IPS-15b (cell line): ENCODE results near the gene TCF7L2.

Experiments used
- H3K27me3 ChIP-seq: one replicate; pipeline ENCODE4 v1.6.1; 2013; ENCODE audit warnings: low read length; ENCODE audit not compliant: control insufficient read depth, insufficient read depth
- H3K36me3 ChIP-seq: one replicate; pipeline ENCODE4 v1.6.1; 2013; ENCODE audit warnings: low read length; ENCODE audit not compliant: control insufficient read depth, insufficient read depth
- H3K4me1 ChIP-seq: one replicate; pipeline ENCODE4 v1.6.1; 2013; ENCODE audit warnings: mild to moderate bottlenecking, low read length; ENCODE audit not compliant: control insufficient read depth, insufficient read depth
- H3K4me3 ChIP-seq: one replicate; pipeline ENCODE4 v1.5.1; 2013; ENCODE audit warnings: low read depth, low read length
- H3K9ac ChIP-seq: one replicate; pipeline ENCODE4 v1.6.1; 2013; ENCODE audit warnings: low read depth, mild to moderate bottlenecking, low read length
- H3K9me3 ChIP-seq: one replicate; pipeline ENCODE4 v1.6.1; 2013; ENCODE audit warnings: mild to moderate bottlenecking, low read length; ENCODE audit not compliant: control insufficient read depth, insufficient read depth

The TCF7L2 gene

DNA sequence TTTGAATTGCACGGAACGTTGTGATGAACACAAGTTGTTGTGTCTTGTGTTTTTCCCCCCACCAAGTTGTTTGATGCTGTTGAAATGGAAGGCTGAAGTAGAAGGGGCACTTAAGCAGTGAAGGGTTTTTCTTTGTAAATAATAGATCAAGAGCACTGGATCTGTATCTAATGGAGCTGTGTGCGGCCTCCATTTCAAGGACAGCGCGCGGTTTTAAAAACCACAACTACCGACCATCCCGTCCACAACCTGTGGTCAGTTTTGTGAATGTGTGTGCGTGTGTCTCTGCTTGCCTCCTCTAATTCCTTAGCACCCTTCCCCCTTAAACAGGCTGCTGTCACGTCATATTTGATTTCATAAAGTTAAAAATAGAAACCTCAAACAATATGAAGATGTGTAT, 165.5 kb downstream of the TCF7L2 start:
- H3K4me3 ChIP-seq = no peak overlapping the region
- H3K36me3 ChIP-seq = no peaks in the 10 kb centered on the region
- H3K9me3 ChIP-seq = no peaks in the 10 kb centered on the region
- H3K4me1 ChIP-seq = peaks cover 9% of the 10 kb centered on the region
- no peak overlapping the region for H3K9ac ChIP-seq
- H3K27me3 ChIP-seq = no peaks in the 10 kb centered on the region

GRCh38 chr10:113118882-113119281, 168.8 kb downstream of the TCF7L2 start:
- no peak overlapping the region for H3K4me3 ChIP-seq
- H3K36me3 ChIP-seq = no peaks in the 10 kb centered on the region
- no peak overlapping the region for H3K9ac ChIP-seq
- peaks cover 23% of the 10 kb centered on the region for H3K4me1 ChIP-seq
- H3K9me3 ChIP-seq = no peaks in the 10 kb centered on the region
- no peaks in the 10 kb centered on the region for H3K27me3 ChIP-seq

DNA sequence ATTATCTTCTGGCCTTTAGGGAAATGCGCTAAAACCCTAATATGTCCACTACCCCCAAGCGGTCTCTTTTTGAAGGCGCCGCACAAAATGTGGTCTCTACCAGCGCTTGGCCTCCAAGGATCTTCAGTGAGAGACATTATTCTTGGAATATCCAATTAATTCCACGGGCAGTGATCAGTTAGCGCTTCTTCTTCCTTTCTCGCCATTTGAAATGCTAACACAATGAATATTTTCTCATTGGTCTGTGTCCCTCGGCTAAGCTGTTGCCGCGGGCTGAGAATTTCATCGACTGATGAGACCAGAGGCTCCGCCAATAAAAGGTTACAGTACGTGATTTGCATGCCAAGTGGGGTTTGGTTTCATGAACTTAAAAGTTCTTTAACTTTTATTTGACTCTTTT, 169.8 kb downstream of the TCF7L2 start:
- H3K9me3 ChIP-seq = no peaks in the 10 kb centered on the region
- H3K36me3 ChIP-seq = no peaks in the 10 kb centered on the region
- no peak overlapping the region for H3K4me3 ChIP-seq
- no peaks in the 10 kb centered on the region for H3K27me3 ChIP-seq
- peaks cover 24% of the 10 kb centered on the region for H3K4me1 ChIP-seq
- H3K9ac ChIP-seq = no peak overlapping the region

- no peak overlapping the region for H3K4me3 ChIP-seq
- no peaks in the 10 kb centered on the region for H3K36me3 ChIP-seq
- H3K9me3 ChIP-seq = no peaks in the 10 kb centered on the region
- no peak overlapping the region for H3K9ac ChIP-seq
- H3K27me3 ChIP-seq = no peaks in the 10 kb centered on the region
- peaks cover 28% of the 10 kb centered on the region for H3K4me1 ChIP-seq
Observed at GRCh38 chr10:113121153-113121552, 171.1 kb downstream of the TCF7L2 start.

DNA sequence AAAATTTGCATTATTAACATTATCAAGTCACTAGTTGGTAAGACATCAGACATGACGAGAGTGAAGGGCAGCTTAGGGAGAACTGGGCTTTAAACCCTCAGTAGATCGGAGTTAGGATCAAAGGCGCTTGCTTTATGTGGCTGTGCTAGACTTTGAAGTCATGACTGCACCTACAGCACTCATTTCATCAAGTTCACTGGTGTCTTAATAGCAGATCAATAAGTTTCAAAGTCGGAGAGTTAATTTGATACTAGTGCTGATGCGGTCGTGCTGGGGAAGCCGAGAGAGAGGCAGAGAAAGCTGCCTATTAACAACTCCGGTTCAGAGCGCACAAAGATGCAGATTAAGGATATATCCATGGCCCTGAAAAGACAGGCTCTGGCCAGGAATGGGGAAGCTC, 172.9 kb downstream of the TCF7L2 start:
- no peaks in the 10 kb centered on the region for H3K36me3 ChIP-seq
- H3K9me3 ChIP-seq = no peaks in the 10 kb centered on the region
- H3K27me3 ChIP-seq = no peaks in the 10 kb centered on the region
- no peak overlapping the region for H3K9ac ChIP-seq
- H3K4me3 ChIP-seq = no peak overlapping the region
- peaks cover 35% of the 10 kb centered on the region for H3K4me1 ChIP-seq

GRCh38 chr10:113124724-113125123, 174.7 kb downstream of the TCF7L2 start:
- H3K4me1 ChIP-seq = peaks cover 50% of the 10 kb centered on the region
- H3K9ac ChIP-seq = no peak overlapping the region
- no peaks in the 10 kb centered on the region for H3K36me3 ChIP-seq
- H3K27me3 ChIP-seq = no peaks in the 10 kb centered on the region
- no peak overlapping the region for H3K4me3 ChIP-seq
- no peaks in the 10 kb centered on the region for H3K9me3 ChIP-seq

DNA sequence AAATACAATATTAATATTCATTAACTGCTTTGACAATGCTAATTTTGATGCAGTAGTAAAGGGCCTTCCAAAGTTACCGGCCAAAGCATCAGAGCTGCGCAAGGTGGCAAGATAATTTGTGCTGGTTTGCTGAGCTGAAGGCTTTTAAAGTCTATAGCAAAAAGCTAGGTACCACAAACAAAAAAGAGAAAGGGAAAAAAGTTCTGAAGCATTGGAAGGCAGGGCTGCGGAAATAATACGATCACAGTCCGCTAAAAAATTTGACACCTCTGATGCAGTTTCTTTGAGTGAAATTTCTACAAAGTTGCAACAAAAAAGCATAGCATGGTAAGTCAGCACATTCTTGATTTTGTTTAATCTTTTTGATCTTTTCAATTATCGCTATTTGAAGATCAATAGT, 175.6 kb downstream of the TCF7L2 start:
- Histone ChIP-seq H3K4me3 (no peak overlapping the region), H3K4me1 (peaks cover 44% of the 10 kb centered on the region), H3K36me3 (no peaks in the 10 kb centered on the region), H3K9me3 (no peaks in the 10 kb centered on the region), H3K9ac (no peak overlapping the region), H3K27me3 (no peaks in the 10 kb centered on the region)

- Histone ChIP-seq H3K4me1 (peaks cover 40% of the 10 kb centered on the region), H3K9ac (no peak overlapping the region), H3K4me3 (peak overlapping the region; percentile 16)
Observed at GRCh38 chr10:113126229-113127201, 176.5 kb downstream of the TCF7L2 start.

GRCh38 chr10:113127261-113127900, 177.3 kb downstream of the TCF7L2 start:
- H3K27me3 ChIP-seq = no peaks in the 10 kb centered on the region
- peak overlapping the region; percentile 16 for H3K4me3 ChIP-seq
- no peaks in the 10 kb centered on the region for H3K36me3 ChIP-seq
- H3K9ac ChIP-seq = no peak overlapping the region
- peaks cover 48% of the 10 kb centered on the region for H3K4me1 ChIP-seq
- H3K9me3 ChIP-seq = no peaks in the 10 kb centered on the region

More at GRCh38 chr10:113126229-113127201, 176.5 kb downstream of the TCF7L2 start:
- no peaks in the 10 kb centered on the region for H3K9me3 ChIP-seq
- H3K27me3 ChIP-seq = no peaks in the 10 kb centered on the region
- H3K36me3 ChIP-seq = no peaks in the 10 kb centered on the region

GRCh38 chr10:113127901-113128283, 177.8 kb downstream of the TCF7L2 start:
- Histone ChIP-seq H3K4me3 (no peak overlapping the region), H3K27me3 (no peaks in the 10 kb centered on the region), H3K36me3 (no peaks in the 10 kb centered on the region), H3K9me3 (no peaks in the 10 kb centered on the region), H3K9ac (no peak overlapping the region), H3K4me1 (peaks cover 53% of the 10 kb centered on the region)

GRCh38 chr10:113128450-113129070, 178.5 kb downstream of the TCF7L2 start:
- no peaks in the 10 kb centered on the region for H3K36me3 ChIP-seq
- no peaks in the 10 kb centered on the region for H3K9me3 ChIP-seq
- H3K4me1 ChIP-seq = peaks cover 56% of the 10 kb centered on the region
- H3K4me3 ChIP-seq = no peak overlapping the region
- H3K9ac ChIP-seq = no peak overlapping the region
- no peaks in the 10 kb centered on the region for H3K27me3 ChIP-seq
